ENCODE data around the gene FLOT2.

DNA sequence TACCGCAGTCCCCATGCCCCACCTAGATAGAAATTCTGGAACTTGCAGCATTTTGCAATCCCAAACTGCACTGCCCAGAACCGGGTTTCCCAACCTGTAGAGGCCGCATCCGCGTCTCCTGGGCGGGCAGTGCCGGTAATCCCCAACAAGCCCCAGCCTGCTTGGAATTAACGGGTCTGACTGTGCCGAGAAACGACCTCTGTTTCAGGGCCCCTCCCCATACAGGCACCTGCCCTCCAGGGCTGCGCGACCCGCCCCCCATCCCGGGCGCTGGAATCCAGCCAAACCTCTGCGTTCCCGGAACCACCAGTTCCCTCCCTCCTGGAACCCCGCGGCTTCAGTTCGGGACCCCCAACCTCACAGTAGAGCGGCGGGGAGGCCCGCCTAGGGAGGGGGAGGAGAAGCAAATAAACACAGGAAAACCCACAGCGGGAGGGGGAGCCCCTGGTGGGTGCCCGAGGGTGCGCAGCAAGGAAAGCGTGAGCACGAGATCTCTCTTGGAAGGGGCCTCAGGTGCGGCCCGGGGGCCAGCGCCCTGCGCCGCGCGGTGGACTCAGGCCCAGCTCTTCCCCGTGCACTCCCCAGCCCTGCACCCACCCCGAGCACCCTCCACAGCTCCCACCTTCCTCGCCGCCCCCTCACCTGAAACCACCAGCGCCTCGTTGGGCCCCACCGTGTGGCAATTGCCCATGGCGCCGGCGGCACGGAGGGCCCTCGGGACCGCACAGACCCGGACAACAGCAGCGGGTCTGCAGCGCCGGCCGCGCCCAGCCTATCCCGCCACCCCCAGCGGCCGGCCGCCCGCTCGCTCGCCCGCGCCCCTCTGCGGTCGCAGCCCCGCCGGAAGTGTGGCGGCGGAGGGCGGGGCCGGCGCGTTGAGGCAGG lies at the start of gene FLOT2:
- TF ChIP-seq ZNF622 (IDR thresholded peaks at IDR 0.05) (no peak), POLR2AphosphoS5 (IDR thresholded peaks at IDR 0.05; ENCODE audit: low read length) (no peak; the same call in 1 of the 2 replicates), CHD2 (IDR thresholded peaks at IDR 0.05; ENCODE audit: borderline replicate concordance, low read depth, low read length) (peak; percentile 53; the same call in 1 of the 2 replicates), ZNF274 (IDR thresholded peaks at IDR 0.05; ENCODE audit: insufficient read depth, insufficient read length) (no peak)
- TF ChIP-seq, protein P1, sequence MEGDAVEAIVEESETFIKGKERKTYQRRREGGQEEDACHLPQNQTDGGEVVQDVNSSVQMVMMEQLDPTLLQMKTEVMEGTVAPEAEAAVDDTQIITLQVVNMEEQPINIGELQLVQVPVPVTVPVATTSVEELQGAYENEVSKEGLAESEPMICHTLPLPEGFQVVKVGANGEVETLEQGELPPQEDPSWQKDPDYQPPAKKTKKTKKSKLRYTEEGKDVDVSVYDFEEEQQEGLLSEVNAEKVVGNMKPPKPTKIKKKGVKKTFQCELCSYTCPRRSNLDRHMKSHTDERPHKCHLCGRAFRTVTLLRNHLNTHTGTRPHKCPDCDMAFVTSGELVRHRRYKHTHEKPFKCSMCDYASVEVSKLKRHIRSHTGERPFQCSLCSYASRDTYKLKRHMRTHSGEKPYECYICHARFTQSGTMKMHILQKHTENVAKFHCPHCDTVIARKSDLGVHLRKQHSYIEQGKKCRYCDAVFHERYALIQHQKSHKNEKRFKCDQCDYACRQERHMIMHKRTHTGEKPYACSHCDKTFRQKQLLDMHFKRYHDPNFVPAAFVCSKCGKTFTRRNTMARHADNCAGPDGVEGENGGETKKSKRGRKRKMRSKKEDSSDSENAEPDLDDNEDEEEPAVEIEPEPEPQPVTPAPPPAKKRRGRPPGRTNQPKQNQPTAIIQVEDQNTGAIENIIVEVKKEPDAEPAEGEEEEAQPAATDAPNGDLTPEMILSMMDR (IDR thresholded peaks at IDR 0.05 in 2 of 3, conservative IDR thresholded peaks at IDR 0.05 in 1 of 3; ENCODE audit: control insufficient read depth in 2 of 3, extremely low read depth in 1 of 3, insufficient read depth in 1 of 3, low read depth in 3 of 3, low read length in 3 of 3), result peak in 2 of 3 experiments; percentile 11 to 17; a peak in 2 of 6 replicates

Data from GM12878 (cell line).